Neural progenitor cell (in vitro differentiated cells): ENCODE measurements around the gene CCL27.

Source experiments
- EZH2phosphoT487 ChIP-seq: fragments of 200-600 bp; sonication (generic); IDR thresholded peaks from 2 replicates; pipeline ENCODE4 v1.6.1; 2017; ENCODE audit warnings: antibody characterized with exemption
- TF ChIP-seq, protein P1 (sequence below): fragments of 200-600 bp; sonication (generic); IDR thresholded peaks from 2 replicates; pipeline ENCODE4 v1.5.1; 2017; ENCODE audit warnings: antibody characterized with exemption, mild to moderate bottlenecking

DNA sequence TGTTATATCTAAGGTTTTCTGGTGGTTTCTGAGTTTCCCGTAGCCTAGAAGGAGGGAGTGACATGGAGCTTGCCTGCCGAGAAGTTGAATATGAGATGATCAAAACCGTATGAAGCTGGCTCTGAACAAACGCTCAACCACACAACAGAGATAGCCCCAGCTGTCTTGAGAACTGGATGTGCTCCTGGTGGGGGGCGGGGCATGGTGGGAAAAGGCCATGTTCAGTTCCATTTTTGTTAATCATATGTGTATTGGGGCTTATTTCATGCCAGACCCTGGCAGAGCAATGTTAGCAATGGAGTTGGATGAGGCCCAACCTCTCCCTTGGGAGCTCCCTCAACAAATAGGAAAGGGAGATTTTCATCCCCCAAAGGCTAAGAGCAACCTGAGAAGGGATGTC is 23.8 kb upstream of the CCL27 start:
- TF ChIP-seq, protein P1, sequence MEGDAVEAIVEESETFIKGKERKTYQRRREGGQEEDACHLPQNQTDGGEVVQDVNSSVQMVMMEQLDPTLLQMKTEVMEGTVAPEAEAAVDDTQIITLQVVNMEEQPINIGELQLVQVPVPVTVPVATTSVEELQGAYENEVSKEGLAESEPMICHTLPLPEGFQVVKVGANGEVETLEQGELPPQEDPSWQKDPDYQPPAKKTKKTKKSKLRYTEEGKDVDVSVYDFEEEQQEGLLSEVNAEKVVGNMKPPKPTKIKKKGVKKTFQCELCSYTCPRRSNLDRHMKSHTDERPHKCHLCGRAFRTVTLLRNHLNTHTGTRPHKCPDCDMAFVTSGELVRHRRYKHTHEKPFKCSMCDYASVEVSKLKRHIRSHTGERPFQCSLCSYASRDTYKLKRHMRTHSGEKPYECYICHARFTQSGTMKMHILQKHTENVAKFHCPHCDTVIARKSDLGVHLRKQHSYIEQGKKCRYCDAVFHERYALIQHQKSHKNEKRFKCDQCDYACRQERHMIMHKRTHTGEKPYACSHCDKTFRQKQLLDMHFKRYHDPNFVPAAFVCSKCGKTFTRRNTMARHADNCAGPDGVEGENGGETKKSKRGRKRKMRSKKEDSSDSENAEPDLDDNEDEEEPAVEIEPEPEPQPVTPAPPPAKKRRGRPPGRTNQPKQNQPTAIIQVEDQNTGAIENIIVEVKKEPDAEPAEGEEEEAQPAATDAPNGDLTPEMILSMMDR, result no peak
- TF ChIP-seq EZH2phosphoT487, result no peak
